NCI-H1105 (cell line): ENCODE measurements around the gene IQGAP2.

Experiments used
- DNase-seq: peaks from one replicate; lab custom pipeline; 2025; lab: John Stamatoyannopoulos, UW

Gene IQGAP2

GRCh38 chr5:76689321-76690036 is 286.4 kb downstream of the IQGAP2 start:
- no peak for DNase-seq

- DNase-seq = no peak
These were observed 287.1 kb downstream of the IQGAP2 start for GRCh38 chr5:76690037-76690679.

- DNase-seq = no peak
These were observed 287.8 kb downstream of the IQGAP2 start for GRCh38 chr5:76690704-76691466.

- DNase-seq = no peak
These were observed 288.6 kb downstream of the IQGAP2 start for GRCh38 chr5:76691467-76692273.

GRCh38 chr5:76692274-76692540 is 289.1 kb downstream of the IQGAP2 start:
- DNase-seq = no peak

GRCh38 chr5:76692651-76693050 is 289.6 kb downstream of the IQGAP2 start:
- DNase-seq = no peak

- DNase-seq = no peak
These were observed 290.1 kb downstream of the IQGAP2 start for GRCh38 chr5:76693141-76693540.

GRCh38 chr5:76694317-76694716 is 291.2 kb downstream of the IQGAP2 start:
- no peak for DNase-seq

- no peak for DNase-seq
These were observed 292.3 kb downstream of the IQGAP2 start for GRCh38 chr5:76695346-76695745.

- no peak for DNase-seq
These were observed 293.2 kb downstream of the IQGAP2 start for GRCh38 chr5:76696251-76696650.

GRCh38 chr5:76697670-76698069 is 294.6 kb downstream of the IQGAP2 start:
- no peak for DNase-seq

- no peak for DNase-seq
These were observed 297.5 kb downstream of the IQGAP2 start for GRCh38 chr5:76700571-76700970.

GRCh38 chr5:76701298-76701697 is 298.2 kb downstream of the IQGAP2 start:
- no peak for DNase-seq

GRCh38 chr5:76703707-76704106 is 300.6 kb downstream of the IQGAP2 start:
- DNase-seq = no peak

GRCh38 chr5:76704131-76704663 is 301.1 kb downstream of the IQGAP2 start:
- no peak for DNase-seq

GRCh38 chr5:76705574-76705973 is 302.5 kb downstream of the IQGAP2 start:
- DNase-seq = no peak

- no peak for DNase-seq
These were observed 306.7 kb downstream of the IQGAP2 start for GRCh38 chr5:76709762-76710161.

GRCh38 chr5:76710991-76711390 is 307.9 kb downstream of the IQGAP2 start:
- DNase-seq = no peak

GRCh38 chr5:76714751-76715485 is 311.8 kb downstream of the IQGAP2 start:
- peak; percentile 8 for DNase-seq

GRCh38 chr5:76715486-76715735 is 312.3 kb downstream of the IQGAP2 start:
- no peak for DNase-seq

GRCh38 chr5:76715736-76716455 is 312.8 kb downstream of the IQGAP2 start, which contains the start of gene F2R:
Gene F2R (plus strand): TSS chr5:76716126. CDS start chr5:76716308, 182 bp downstream.
- DNase-seq = peak; percentile 33
